H1 (cell line): ENCODE measurements around the gene PKM. TPM values are rescaled to one million over a fixed set of nuclear protein-coding genes. Genes with fewer than 3 reads are reported as not detected.

Source experiments
- CTCF ChIA-PET: fragments of 300-600 bp; sonication (Branson Sonifier 250); formaldehyde crosslinking; loops from one replicate; lab custom pipeline; 2021; ENCODE audit not compliant: partially characterized antibody; lab: Charles Lee
- POLR2A ChIA-PET: fragments of 300-600 bp; sonication (Branson Sonifier 250); formaldehyde crosslinking; loops from one replicate; lab custom pipeline; 2021; ENCODE audit warnings: inconsistent platforms; ENCODE audit not compliant: partially characterized antibody; lab: Charles Lee
- DNase-seq, 2 experiments: peaks; one replicate each; pipeline versions ENCODE4 v3.0.0 to v3.0.0-alpha.2; 2010 to 2022; ENCODE audit warnings: low spot score in 2 of 2, low read depth in 1 of 2, mixed read lengths in 1 of 2
- FAIRE-seq: peaks from 2 replicates; lab custom pipeline; 2011; peaks lifted over from hg19 to GRCh38; lab: Jason Lieb, UNC
- H2AFZ ChIP-seq: 2 replicates; pipeline ENCODE4 v1.8.1; 2012; ENCODE audit warnings: low read length, inconsistent platforms
- H2AK5ac ChIP-seq: 2 replicates; pipeline ENCODE4 v1.6.1; 2013; ENCODE audit warnings: low read depth, low read length
- H2BK120ac ChIP-seq: replicated peaks from 2 replicates; pipeline ENCODE3; 2013; ENCODE audit warnings: low read depth, low read length, inconsistent platforms
- H2BK12ac ChIP-seq: 2 replicates; pipeline ENCODE4 v1.6.1; 2013; ENCODE audit warnings: low read depth, low read length
- H2BK15ac ChIP-seq: 2 replicates; pipeline ENCODE4 v1.6.1; 2013; ENCODE audit warnings: low read length
- H2BK20ac ChIP-seq: 2 replicates; pipeline ENCODE4 v1.6.1; 2013; ENCODE audit warnings: low read length
- H2BK5ac ChIP-seq: 2 replicates; pipeline ENCODE4 v1.6.1; 2013; ENCODE audit warnings: low read depth, low read length
- H3K14ac ChIP-seq: 2 replicates; pipeline ENCODE4 v1.6.1; 2013; ENCODE audit warnings: inconsistent platforms; ENCODE audit not compliant: insufficient read length
- H3K18ac ChIP-seq: 2 replicates; pipeline ENCODE4 v1.6.1; 2013; ENCODE audit warnings: low read length; ENCODE audit errors: extremely low read depth
- H3K23ac ChIP-seq: 2 replicates; pipeline ENCODE4 v1.6.1; 2013; ENCODE audit warnings: inconsistent platforms; ENCODE audit not compliant: insufficient read length
- H3K23me2 ChIP-seq: 2 replicates; pipeline ENCODE4 v1.6.1; 2013; ENCODE audit warnings: low read depth, low read length
- H3K27ac ChIP-seq: 2 replicates; pipeline ENCODE4 v1.6.1; 2011; ENCODE audit warnings: low read depth, low read length, inconsistent platforms
- H3K27me3 ChIP-seq, 4 experiments: replicated peaks in 1 of 4; 1 replicate in 1 of 4; 2 replicates in 3 of 4; pipeline versions ENCODE4 v1.6.1 to v1.8.1; 2011 to 2013; ENCODE audit warnings: low read length in 3 of 4, mild to moderate bottlenecking in 3 of 4, inconsistent platforms in 2 of 4, mixed read lengths in 2 of 4, moderate library complexity in 1 of 4; ENCODE audit not compliant: control insufficient read depth in 3 of 4, insufficient read depth in 3 of 4; ENCODE audit errors: extremely low read depth in 1 of 4
- H3K36me3 ChIP-seq, 4 experiments: 2 replicates each; pipeline versions ENCODE4 v1.6.1 to v1.8.1; 2011 to 2013; ENCODE audit warnings: mild to moderate bottlenecking in 4 of 4, low read length in 3 of 4, moderate library complexity in 2 of 4, control low read depth in 1 of 4, inconsistent platforms in 1 of 4; ENCODE audit not compliant: insufficient read depth in 4 of 4, control insufficient read depth in 2 of 4
- H3K4ac ChIP-seq: replicated peaks from 2 replicates; pipeline ENCODE3; 2013; ENCODE audit warnings: low read length, low read depth, mixed read lengths, inconsistent platforms; ENCODE audit not compliant: insufficient read length
- H3K4me1 ChIP-seq, 4 experiments: replicated peaks in 1 of 4; 1 replicate in 1 of 4; 2 replicates in 3 of 4; pipeline versions ENCODE4 v1.6.1 to v1.8.1; 2011 to 2013; ENCODE audit warnings: low read length in 3 of 4, inconsistent platforms in 2 of 4, mixed read lengths in 1 of 4; ENCODE audit not compliant: insufficient read depth in 4 of 4, control insufficient read depth in 3 of 4
- H3K4me2 ChIP-seq, 2 experiments: 2 replicates each; pipeline versions ENCODE4 v1.6.1 to v1.8.1; 2011 to 2013; ENCODE audit warnings: low read depth in 2 of 2, low read length in 2 of 2, control low read depth in 1 of 2, inconsistent platforms in 1 of 2, mild to moderate bottlenecking in 1 of 2; ENCODE audit not compliant: insufficient read depth in 1 of 2
- H3K4me3 ChIP-seq, 4 experiments: fragments of 200-600, 300-600 bp in 1 of 4; sonication (generic), shearing (Covaris generic), sonication (Bioruptor Twin) in 1 of 4; 2 replicates each; pipeline versions ENCODE4 v1.5.1 to v1.8.1; 2011 to 2016; ENCODE audit warnings: low read length in 4 of 4, low read depth in 3 of 4, control low read depth in 2 of 4, inconsistent platforms in 2 of 4, mild to moderate bottlenecking in 2 of 4, mixed read lengths in 1 of 4, moderate library complexity in 1 of 4; ENCODE audit not compliant: insufficient read depth in 2 of 4; ENCODE audit errors: extremely low read depth in 1 of 4
- H3K56ac ChIP-seq: replicated peaks from 2 replicates; pipeline ENCODE3; 2013; ENCODE audit warnings: low read depth, mild to moderate bottlenecking, mixed read lengths, low read length, inconsistent platforms; ENCODE audit not compliant: insufficient read length
- H3K79me1 ChIP-seq: 2 replicates; pipeline ENCODE4 v1.6.1; 2013; ENCODE audit warnings: low read depth, low read length, control low read depth
- H3K79me2 ChIP-seq, 2 experiments: 2 replicates each; pipeline versions ENCODE4 v1.6.1 to v1.8.1; 2012 to 2013; ENCODE audit warnings: low read length in 2 of 2, mild to moderate bottlenecking in 2 of 2, inconsistent platforms in 1 of 2; ENCODE audit not compliant: insufficient read depth in 2 of 2, control insufficient read depth in 1 of 2
- H3K9ac ChIP-seq, 4 experiments: replicated peaks in 1 of 4; 1 replicate in 1 of 4; 2 replicates in 3 of 4; pipeline versions ENCODE4 v1.6.1 to v1.8.1; 2011 to 2013; ENCODE audit warnings: low read depth in 3 of 4, low read length in 3 of 4, control low read depth in 2 of 4, mild to moderate bottlenecking in 2 of 4, moderate library complexity in 2 of 4, inconsistent platforms in 1 of 4; ENCODE audit errors: extremely low read depth in 1 of 4
- H3K9me3 ChIP-seq, 2 experiments: 2 replicates each; pipeline versions ENCODE4 v1.6.1 to v1.8.1; 2012 to 2013; ENCODE audit warnings: mild to moderate bottlenecking in 2 of 2, moderate library complexity in 2 of 2, control low read depth in 1 of 2, inconsistent platforms in 1 of 2, low read depth in 1 of 2, low read length in 1 of 2, mixed read lengths in 1 of 2; ENCODE audit not compliant: insufficient read depth in 2 of 2
- H4K20me1 ChIP-seq, 2 experiments: replicated peaks in 1 of 2; 2 replicates each; pipeline versions ENCODE3 to v1.8.1; 2011 to 2013; ENCODE audit warnings: inconsistent platforms in 2 of 2, low read length in 2 of 2, mild to moderate bottlenecking in 1 of 2; ENCODE audit not compliant: insufficient read depth in 2 of 2, control insufficient read depth in 1 of 2
- H4K5ac ChIP-seq: 2 replicates; pipeline ENCODE4 v1.6.1; 2013; ENCODE audit warnings: low read length, low read depth, mixed read lengths, inconsistent platforms; ENCODE audit not compliant: insufficient read length
- H4K8ac ChIP-seq: 2 replicates; pipeline ENCODE4 v1.8.0; 2013; ENCODE audit warnings: mild to moderate bottlenecking, moderate library complexity, low read length, inconsistent platforms; ENCODE audit not compliant: insufficient read depth; ENCODE audit errors: extremely low read depth
- H4K91ac ChIP-seq: replicated peaks from 2 replicates; pipeline ENCODE3; 2013; ENCODE audit warnings: low read length, mixed read lengths, inconsistent platforms; ENCODE audit not compliant: insufficient read length
- ASH2L ChIP-seq: fragments of 200-600, 300-600 bp; sonication (generic); IDR thresholded peaks from one replicate; pipeline ENCODE4 v1.7.1; 2017; ENCODE audit warnings: low read length
- BACH1 ChIP-seq: IDR thresholded peaks from 2 replicates; pipeline ENCODE4 v1.6.1; 2012; ENCODE audit warnings: low read length, improper control_type of control experiment
- FOSL1 ChIP-seq: IDR thresholded peaks from 2 replicates; pipeline ENCODE4 v1.6.1; 2011; ENCODE audit warnings: mild to moderate bottlenecking, low read depth, low read length, moderate library complexity; ENCODE audit not compliant: insufficient read depth
- JUND ChIP-seq: IDR thresholded peaks from 2 replicates; pipeline ENCODE4 v1.6.1; 2011; ENCODE audit warnings: mild to moderate bottlenecking, improper control_type of control experiment, low read length
- KDM5A ChIP-seq: fragments of 200-600 bp; IDR thresholded peaks from 2 replicates; pipeline ENCODE4 v1.7.1; 2012; ENCODE audit warnings: mild to moderate bottlenecking, low read length, inconsistent platforms, mixed read lengths
- POLR2A ChIP-seq, 2 experiments: IDR thresholded peaks; 1 replicate in 1 of 2; 2 replicates in 1 of 2; pipeline ENCODE4 v1.6.1; 2011; ENCODE audit warnings: low read depth in 2 of 2, low read length in 2 of 2, mild to moderate bottlenecking in 2 of 2; ENCODE audit errors: control extremely low read depth in 1 of 2
- RAD21 ChIP-seq, 2 experiments: IDR thresholded peaks in 1 of 2; conservative IDR thresholded peaks in 1 of 2; 2 replicates each; pipeline ENCODE4 v1.6.1; 2011; ENCODE audit warnings: low read depth in 2 of 2, low read length in 2 of 2, improper control_type of control experiment in 1 of 2, inconsistent platforms in 1 of 2, mild to moderate bottlenecking in 1 of 2, moderate library complexity in 1 of 2
- RNF2 ChIP-seq: fragments of 200-900, 300-1000 bp; sonication (generic); IDR thresholded peaks from 2 replicates; pipeline ENCODE4 v1.7.1; 2016; ENCODE audit warnings: borderline replicate concordance, low read depth, mild to moderate bottlenecking, antibody characterized with exemption, low read length; ENCODE audit not compliant: poor library complexity, severe bottlenecking; ENCODE audit errors: missing control alignments
- SIX5 ChIP-seq: IDR thresholded peaks from 2 replicates; pipeline ENCODE4 v1.6.1; 2011; ENCODE audit warnings: mild to moderate bottlenecking, low read depth, low read length
- SP4 ChIP-seq: IDR thresholded peaks from 2 replicates; pipeline ENCODE4 v1.6.1; 2012; ENCODE audit warnings: low read length, inconsistent platforms
- TAF1 ChIP-seq: IDR thresholded peaks from 2 replicates; pipeline ENCODE4 v1.6.1; 2011; ENCODE audit warnings: mild to moderate bottlenecking, low read depth, low read length
- USF2 ChIP-seq: IDR thresholded peaks from 2 replicates; pipeline ENCODE4 v1.6.1; 2011; ENCODE audit warnings: low read length, improper control_type of control experiment
- ZNF274 ChIP-seq: IDR thresholded peaks from 2 replicates; pipeline ENCODE4 v1.7.0; 2012; ENCODE audit warnings: low read length, borderline replicate concordance; ENCODE audit errors: extremely low read depth
- WGBS, 2 experiments: shearing (Covaris generic) in 1 of 2; methylation state at CpG; one replicate each; pipeline versions ENCODE4 v1.1.6 to v1.1.7; 2013 to 2015; ENCODE audit warnings: low lambda C conversion rate in 2 of 2, mixed read lengths in 2 of 2, inconsistent platforms in 1 of 2, low coverage in 1 of 2, missing lambda C conversion rate in 1 of 2; ENCODE audit not compliant: insufficient replicate concordance in 2 of 2, insufficient coverage in 1 of 2, insufficient read length in 1 of 2; ENCODE audit errors: extremely low coverage in 1 of 2, missing lambda C conversion rate in 1 of 2; 5-methylcytosine and 5-hydroxymethylcytosine counted together
- polyA plus RNA-seq, 7 experiments: library from polyadenylated mRNA; depleted of rRNA in 3 of 7; stranded (reverse) in 5 of 7; unstranded in 2 of 7; fragments of >200 nt in 5 of 7; fragments of 200-250 nt in 2 of 7; gene quantifications; 1 replicate in 5 of 7; 2 replicates in 1 of 7; 4 replicates in 1 of 7; pipeline versions ENCODE4 v1.2.1 to v1.2.3, GENCODE V29; 2011 to 2013; ENCODE audit warnings: missing spikeins in 2 of 7, mixed read lengths in 2 of 7
- total RNA-seq: library from RNA; stranded (reverse); fragmentation: NEBNext Ultra II Directional; extraction: Animal tissue kit (Norgen Biotek cat#: 25700); gene quantifications from 2 replicates; pipeline ENCODE4 v1.2.1, GENCODE V29; 2021
- TF ChIP-seq, protein P1 (sequence below): IDR thresholded peaks from 2 replicates; pipeline ENCODE4 v1.6.1; 2012; ENCODE audit warnings: inconsistent platforms

The PKM gene
- total and polyA plus RNA-seq, 2 of the 8 experiments (the other 6 are each of a cell fraction or from before 2014, with no cell fraction given), result 780 to 856 TPM

DNA sequence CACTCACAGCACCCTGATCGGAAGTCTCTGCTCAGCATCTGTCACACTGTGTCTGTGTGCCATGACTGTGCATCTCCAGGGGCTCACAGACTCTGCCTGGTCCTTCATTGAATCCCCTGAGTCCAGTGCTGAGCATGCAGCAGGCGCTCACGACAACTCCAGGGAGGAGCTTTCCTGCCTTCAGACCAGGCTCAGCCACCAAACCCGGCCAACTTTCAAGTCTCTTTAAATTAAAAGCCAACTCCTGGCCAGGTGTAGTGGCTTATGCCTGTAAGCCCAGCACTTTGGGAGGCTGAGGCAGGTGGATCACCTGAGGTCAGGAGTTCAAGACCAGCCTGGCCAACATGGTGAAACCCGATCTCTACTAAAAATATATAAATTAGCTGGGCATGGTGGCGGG, 57.6 kb downstream of the PKM start:
- Histone ChIP-seq H2AFZ (no peak overlapping the region), H3K14ac (no peak overlapping the region), H3K4me1 (peaks cover 0 to 5% (median 2%) of the 10 kb centered on the region in 4 experiments; a peak in 3 of 7 replicates), H4K5ac (no peak overlapping the region), H3K9me3 (no peaks in the 10 kb centered on the region), H3K23ac (no peak overlapping the region), H3K4ac (no peak overlapping the region), H2BK12ac (no peak overlapping the region), H3K4me3 (no peak overlapping the region), H3K79me2 (no peaks in the 10 kb centered on the region), H3K18ac (no peak overlapping the region; the same call in 1 of the 2 replicates), H3K27me3 (no peaks in the 10 kb centered on the region), H3K56ac (no peak overlapping the region), H2BK15ac (no peak overlapping the region), H4K20me1 (no peaks in the 10 kb centered on the region), H2AK5ac (0 out of 2 replicates have a peak overlapping the region, but pooled peaks have one; percentile 40), H3K4me2 (no peak overlapping the region), H3K27ac (no peak overlapping the region), H2BK120ac (no peak overlapping the region), H4K8ac (no peak overlapping the region), H4K91ac (no peak overlapping the region), H3K23me2 (no peaks in the 10 kb centered on the region), H2BK20ac (no peak overlapping the region), H2BK5ac (no peak overlapping the region), H3K36me3 (no peaks in the 10 kb centered on the region), H3K9ac (no peak overlapping the region), H3K79me1 (no peaks in the 10 kb centered on the region)
- DNase-seq, result no peak
- 96% methylated on average over 6 of the region's 6 CpGs; no CpG with 5 or more reads in 1 of the 2 experiments for WGBS, 2 experiments
- CTCF ChIA-PET, result interaction anchor here (1.2 to 1.4 kb wide), 2 partner anchors 12 to 26 kb away, joined by 3 to 4 read pairs; no protein-coding TSS in a partner anchor
- POLR2A ChIA-PET, result no interaction called here
- FAIRE-seq, result no peak
- TF ChIP-seq, protein P1, sequence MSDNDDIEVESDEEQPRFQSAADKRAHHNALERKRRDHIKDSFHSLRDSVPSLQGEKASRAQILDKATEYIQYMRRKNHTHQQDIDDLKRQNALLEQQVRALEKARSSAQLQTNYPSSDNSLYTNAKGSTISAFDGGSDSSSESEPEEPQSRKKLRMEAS, result no peak
- TF ChIP-seq USF2, result no peak
- TF ChIP-seq JUND, result no peak
- TF ChIP-seq FOSL1, result no peak
- no peak for TF ChIP-seq BACH1
- no peak for TF ChIP-seq SIX5
- no peak for TF ChIP-seq KDM5A
- no peak for TF ChIP-seq POLR2A (IDR thresholded peaks at IDR 0.05; ENCODE audit: control extremely low read depth in 1 of 2, low read depth in 2 of 2, low read length in 2 of 2)
- TF ChIP-seq SP4, result no peak
- no peak for TF ChIP-seq RNF2
- no peak for TF ChIP-seq ZNF274
- no peak for TF ChIP-seq RAD21 (IDR thresholded peaks at IDR 0.05 in 1 of 2, conservative IDR thresholded peaks at IDR 0.05 in 1 of 2; ENCODE audit: low read depth in 2 of 2, low read length in 2 of 2)
- no peak for TF ChIP-seq TAF1
- no peak for TF ChIP-seq ASH2L
